ENCODE results near the gene PRKAG2.

DNA sequence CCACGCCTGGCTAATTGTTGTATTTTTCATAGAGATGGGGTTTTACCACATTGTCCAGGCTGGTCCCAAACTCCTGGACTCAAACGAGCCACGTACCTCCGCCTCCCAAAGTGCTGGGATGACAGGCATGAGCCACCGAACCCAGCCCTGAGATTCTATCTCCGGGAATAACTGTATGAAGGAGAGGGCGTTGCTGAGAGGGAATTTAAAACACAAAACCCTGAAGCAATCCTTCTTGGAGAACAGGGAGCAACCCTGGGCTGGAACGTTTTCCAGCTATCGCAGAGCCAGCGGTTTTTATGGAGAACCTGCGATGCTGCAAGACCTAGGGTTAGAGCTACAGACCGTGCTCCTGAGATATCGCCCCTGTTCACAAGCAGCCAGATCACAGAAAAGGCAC lies 144.6 kb downstream of the PRKAG2 start:
- TF ChIP-seq, protein P1, sequence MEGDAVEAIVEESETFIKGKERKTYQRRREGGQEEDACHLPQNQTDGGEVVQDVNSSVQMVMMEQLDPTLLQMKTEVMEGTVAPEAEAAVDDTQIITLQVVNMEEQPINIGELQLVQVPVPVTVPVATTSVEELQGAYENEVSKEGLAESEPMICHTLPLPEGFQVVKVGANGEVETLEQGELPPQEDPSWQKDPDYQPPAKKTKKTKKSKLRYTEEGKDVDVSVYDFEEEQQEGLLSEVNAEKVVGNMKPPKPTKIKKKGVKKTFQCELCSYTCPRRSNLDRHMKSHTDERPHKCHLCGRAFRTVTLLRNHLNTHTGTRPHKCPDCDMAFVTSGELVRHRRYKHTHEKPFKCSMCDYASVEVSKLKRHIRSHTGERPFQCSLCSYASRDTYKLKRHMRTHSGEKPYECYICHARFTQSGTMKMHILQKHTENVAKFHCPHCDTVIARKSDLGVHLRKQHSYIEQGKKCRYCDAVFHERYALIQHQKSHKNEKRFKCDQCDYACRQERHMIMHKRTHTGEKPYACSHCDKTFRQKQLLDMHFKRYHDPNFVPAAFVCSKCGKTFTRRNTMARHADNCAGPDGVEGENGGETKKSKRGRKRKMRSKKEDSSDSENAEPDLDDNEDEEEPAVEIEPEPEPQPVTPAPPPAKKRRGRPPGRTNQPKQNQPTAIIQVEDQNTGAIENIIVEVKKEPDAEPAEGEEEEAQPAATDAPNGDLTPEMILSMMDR (IDR thresholded peaks at IDR 0.05; ENCODE audit: insufficient read depth, low read length, poor library complexity, severe bottlenecking) = no peak
- no peak for TF ChIP-seq EZH2phosphoT487 (conservative IDR thresholded peaks at IDR 0.05; ENCODE audit: low read length)
